OCI-LY7 (cell line): Measurements from ENCODE around the gene IL1RAPL1.

Experiments used
- CTCF ChIP-seq: fragments of 200-600 bp; sonication (generic); conservative IDR thresholded peaks from 2 replicates; pipeline ENCODE4 v1.5.1; 2014; ENCODE audit warnings: mild to moderate bottlenecking, antibody characterized with exemption, low read length, moderate library complexity, mixed read lengths
- EZH2phosphoT487 ChIP-seq: fragments of 200-600 bp; sonication (generic); IDR thresholded peaks from 2 replicates; pipeline ENCODE4 v1.6.1; 2018; ENCODE audit warnings: low read depth, borderline replicate concordance, mild to moderate bottlenecking, mixed run types, antibody characterized with exemption, low read length, moderate library complexity, mixed read lengths

DNA sequence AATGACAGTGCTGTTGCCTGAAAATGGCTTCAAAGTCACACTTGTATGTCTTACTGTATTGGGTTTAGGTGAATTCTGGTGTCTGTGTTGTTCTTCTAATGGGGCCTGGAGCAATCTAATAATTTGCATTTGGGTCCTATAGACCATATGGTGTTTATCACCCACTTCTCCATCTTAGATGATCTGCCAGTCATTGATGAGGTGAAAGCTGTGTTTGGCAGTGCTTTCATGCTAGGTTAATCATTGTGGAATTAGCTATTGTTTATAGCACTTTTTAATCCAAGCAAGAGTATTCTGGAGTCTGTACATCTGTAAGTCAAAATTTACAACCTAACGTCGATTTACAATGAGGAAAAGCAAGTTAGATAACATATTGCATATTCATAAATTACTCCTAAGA is 1055.9 kb downstream of the IL1RAPL1 start:
- no peak for TF ChIP-seq CTCF
- TF ChIP-seq EZH2phosphoT487: no peak
